Prostate gland (tissue), 2 donors: ENCODE results near the gene SRSF6.

Experiments
- CTCF ChIP-seq, 4 experiments: fragments of 200-600 bp in 2 of 4; fragments of 450-650 bp in 2 of 4; sonication (generic) in 2 of 4; IDR thresholded peaks; 1 replicate in 3 of 4; 2 replicates in 1 of 4; pipeline ENCODE4 v1.5.1; 2016 to 2019; ENCODE audit warnings: antibody characterized with exemption in 4 of 4, mild to moderate bottlenecking in 2 of 4, moderate library complexity in 2 of 4
- POLR2A ChIP-seq: fragments of 450-650 bp; IDR thresholded peaks from one replicate; pipeline ENCODE4 v1.6.1; 2016; ENCODE audit warnings: antibody characterized with exemption, mild to moderate bottlenecking

- TF ChIP-seq POLR2A (no peak), CTCF (IDR thresholded peaks at IDR 0.05) (no peak)
Measured at GRCh38 chr20:43459022-43459942, 1.6 kb downstream of the SRSF6 start.
